Endothelial cell of umbilical vein (primary cell): Measurements from ENCODE around the gene APBA2. TPM values are rescaled to one million over a fixed set of nuclear protein-coding genes. Genes with fewer than 3 reads are reported as not detected.

Experiments
- BruUV-seq: library from RNA; stranded (reverse); fragments of 400-500 nt; replicated peaks from 2 replicates; lab custom pipeline; 2021; lab: Mats Ljungman, UMichigan
- CTCF ChIA-PET: fragments of 300-600, 350-600 bp; sonication (Branson Sonifier 250); formaldehyde crosslinking; loops from one replicate; lab custom pipeline; 2021; ENCODE audit warnings: antibody characterized with exemption, inconsistent platforms; lab: Charles Lee
- POLR2A ChIA-PET: fragments of 300-600, 350-600 bp; sonication (Branson Sonifier 250); formaldehyde crosslinking; loops from one replicate; lab custom pipeline; 2021; ENCODE audit warnings: antibody characterized with exemption, inconsistent platforms; lab: Charles Lee
- DNase-seq: peaks from one replicate; pipeline ENCODE4 v3.0.0-alpha.2; 2011; ENCODE audit warnings: low read depth, low spot score
- FAIRE-seq: peaks from 2 replicates; lab custom pipeline; 2011; peaks lifted over from hg19 to GRCh38; lab: Jason Lieb, UNC
- H2AFZ ChIP-seq: 2 replicates; pipeline ENCODE4 v1.6.0; 2012; ENCODE audit warnings: low read depth, low read length, control low read depth, inconsistent platforms
- H3K27ac ChIP-seq: 2 replicates; pipeline ENCODE4 v1.5.1; 2011; ENCODE audit warnings: low read depth, mild to moderate bottlenecking, control low read depth, low read length, moderate library complexity; ENCODE audit not compliant: insufficient read depth
- H3K27me3 ChIP-seq, 2 experiments: 2 replicates each; pipeline versions ENCODE4 v1.6.0 to v1.6.1; 2011; ENCODE audit warnings: low read length in 2 of 2, mixed read lengths in 1 of 2; ENCODE audit not compliant: control insufficient read depth in 2 of 2, insufficient read depth in 2 of 2
- H3K36me3 ChIP-seq, 2 experiments: 2 replicates in 1 of 2; 3 replicates in 1 of 2; pipeline ENCODE4 v1.5.1; 2011; ENCODE audit warnings: low read length in 2 of 2, mild to moderate bottlenecking in 1 of 2, moderate library complexity in 1 of 2; ENCODE audit not compliant: control insufficient read depth in 2 of 2, insufficient read depth in 2 of 2; ENCODE audit errors: extremely low read depth in 1 of 2
- H3K4me1 ChIP-seq: 3 replicates; pipeline ENCODE4 v1.5.1; 2011; ENCODE audit warnings: mild to moderate bottlenecking, low read length; ENCODE audit not compliant: control insufficient read depth, insufficient read depth; ENCODE audit errors: extremely low read depth
- H3K4me2 ChIP-seq: 2 replicates; pipeline ENCODE4 v1.6.1; 2011; ENCODE audit warnings: low read length, control low read depth, mixed read lengths; ENCODE audit not compliant: insufficient read depth
- H3K4me3 ChIP-seq, 3 experiments: fragments of 200-600 bp in 1 of 3; sonication (generic), shearing (Covaris generic) in 1 of 3; replicated peaks in 1 of 3; 2 replicates each; pipeline ENCODE4 v1.5.1; 2011 to 2016; ENCODE audit warnings: control low read depth in 3 of 3, low read length in 3 of 3, mild to moderate bottlenecking in 2 of 3, inconsistent platforms in 1 of 3, low read depth in 1 of 3, moderate library complexity in 1 of 3; ENCODE audit not compliant: insufficient read depth in 1 of 3
- H3K79me2 ChIP-seq: 2 replicates; pipeline ENCODE4 v1.6.0; 2012; ENCODE audit warnings: low read length, inconsistent platforms; ENCODE audit not compliant: control insufficient read depth, insufficient read depth
- H3K9ac ChIP-seq: replicated peaks from 2 replicates; pipeline ENCODE3; 2011; ENCODE audit warnings: low read length, control low read depth; ENCODE audit not compliant: insufficient read depth; ENCODE audit errors: extremely low read depth
- H3K9me1 ChIP-seq: replicated peaks from 3 replicates; pipeline ENCODE4 v1.6.0; 2011; ENCODE audit warnings: mild to moderate bottlenecking, low read length; ENCODE audit not compliant: control insufficient read depth, insufficient read depth; ENCODE audit errors: extremely low read depth
- H3K9me3 ChIP-seq: replicated peaks from 2 replicates; pipeline ENCODE4 v1.5.1; 2012; ENCODE audit warnings: low read length, inconsistent platforms; ENCODE audit not compliant: control insufficient read depth, insufficient read depth
- H4K20me1 ChIP-seq: replicated peaks from 2 replicates; pipeline ENCODE3; 2011; ENCODE audit warnings: mild to moderate bottlenecking, low read length; ENCODE audit not compliant: control insufficient read depth, insufficient read depth; ENCODE audit errors: extremely low read depth
- CTCF ChIP-seq, 2 donors: IDR thresholded peaks; 1 replicate in 1 of 2; 2 replicates in 1 of 2; pipeline ENCODE4 v1.5.1; 2011; ENCODE audit warnings: low read length in 2 of 2, mild to moderate bottlenecking in 2 of 2, moderate library complexity in 2 of 2, control low read depth in 1 of 2, inconsistent platforms in 1 of 2, low read depth in 1 of 2; ENCODE audit not compliant: insufficient read depth in 1 of 2; ENCODE audit errors: extremely low read depth in 1 of 2
- EZH2 ChIP-seq: IDR thresholded peaks from 2 replicates; pipeline ENCODE4 v1.6.1; 2012; ENCODE audit warnings: borderline replicate concordance, low read depth, mild to moderate bottlenecking, moderate library complexity, low read length, inconsistent platforms; ENCODE audit not compliant: severe bottlenecking
- FOS ChIP-seq: IDR thresholded peaks from 2 replicates; pipeline ENCODE4 v1.6.1; 2011; ENCODE audit warnings: mild to moderate bottlenecking, low read length, moderate library complexity, borderline replicate concordance; ENCODE audit not compliant: insufficient read depth
- GATA2 ChIP-seq: IDR thresholded peaks from 2 replicates; pipeline ENCODE4 v1.7.0; 2011; ENCODE audit warnings: low read depth, mild to moderate bottlenecking, moderate library complexity, mixed read lengths, low read length; ENCODE audit not compliant: insufficient read length, insufficient read depth
- JUN ChIP-seq: IDR thresholded peaks from 2 replicates; pipeline ENCODE4 v1.6.1; 2011; ENCODE audit warnings: borderline replicate concordance, low read depth; ENCODE audit not compliant: insufficient read length, insufficient read depth
- MAX ChIP-seq: IDR thresholded peaks from 2 replicates; pipeline ENCODE4 v1.6.1; 2011; ENCODE audit not compliant: insufficient read depth, insufficient read length
- MYC ChIP-seq: IDR thresholded peaks from one replicate; pipeline ENCODE4 v1.6.1; 2011; ENCODE audit warnings: mild to moderate bottlenecking, low read depth, low read length
- POLR2A ChIP-seq: IDR thresholded peaks from 2 replicates; pipeline ENCODE4 v1.6.1; 2012; ENCODE audit warnings: low read depth, mild to moderate bottlenecking, control low read depth, low read length
- POLR2AphosphoS5 ChIP-seq: IDR thresholded peaks from 2 replicates; pipeline ENCODE4 v1.6.1; 2012; ENCODE audit warnings: low read depth, mild to moderate bottlenecking, control low read depth, low read length, moderate library complexity; ENCODE audit not compliant: insufficient read depth
- dilution Hi-C: fragments of 300-500 bp; cut with MboI; formaldehyde crosslinking; loops from one replicate; pipeline ENCODE4 v1.15.0; 2019; ENCODE audit warnings: low sequenced_read_pairs; ENCODE audit not compliant: extremely low pct_ligation_motif_present
- intact Hi-C: fragments of 100-400 bp; cut with micrococcal nuclease; formaldehyde crosslinking; loops from one replicate; pipeline ENCODE4 v1.10.0; 2022
- polyA plus RNA-seq, 4 experiments: library from polyadenylated mRNA; depleted of rRNA in 3 of 4; stranded (reverse) in 3 of 4; unstranded in 1 of 4; fragments of >200 nt; gene quantifications; 2 replicates each; pipeline versions ENCODE4 v1.2.1 to v1.2.3, GENCODE V29; 2011 to 2012; ENCODE audit warnings: missing spikeins in 1 of 4
- total RNA-seq: library from RNA; stranded (reverse); gene quantifications from 2 replicates; pipeline ENCODE4 v1.2.3, GENCODE V29; 2021

APBA2 gene
- total and polyA plus RNA-seq, 2 donors (not counting 3 experiments of a cell fraction or from before 2014, with no cell fraction given), result 5.7 to 11.1 TPM

GRCh38 chr15:28944696-28945300 lies 59.0 kb downstream of the APBA2 start:
- TF ChIP-seq POLR2A (no peak), FOS (no peak), JUN (no peak), GATA2 (no peak), POLR2AphosphoS5 (no peak), EZH2 (no peak), CTCF (IDR thresholded peaks at IDR 0.05; ENCODE audit: extremely low read depth in 1 of 2, insufficient read depth in 1 of 2, low read depth in 1 of 2, low read length in 2 of 2) (no peak), MYC (no peak), MAX (no peak)
- no peak for DNase-seq
- no peaks in the 10 kb centered on the region for H3K4me1 ChIP-seq
- CTCF ChIA-PET, result no interaction called here
- dilution Hi-C loops (no loop called here), intact Hi-C loops (no loop called here)
- H3K79me2 ChIP-seq, result no peaks in the 10 kb centered on the region
- no peak overlapping the region for H3K27ac ChIP-seq
- no peak overlapping the region for H3K9ac ChIP-seq
- no peak overlapping the region for H3K4me3 ChIP-seq
- POLR2A ChIA-PET, result no interaction called here
- H3K4me2 ChIP-seq, result no peak overlapping the region
- no peaks in the 10 kb centered on the region for H3K36me3 ChIP-seq
- no peaks in the 10 kb centered on the region for H3K9me3 ChIP-seq
- no peak overlapping the region for H2AFZ ChIP-seq
- BruUV-seq, result no TSS peak
- no peak for FAIRE-seq
- H3K27me3 ChIP-seq, result no peaks in the 10 kb centered on the region
- no peaks in the 10 kb centered on the region for H4K20me1 ChIP-seq
- no peaks in the 10 kb centered on the region for H3K9me1 ChIP-seq
